HG02938 (cell line): ENCODE results near the gene PFDN4.

Experiments used
- ATAC-seq: cut with Tn5 transposase; IDR thresholded peaks from one replicate; pipeline ENCODE4 v1.9.1; 2021; ENCODE audit warnings: mild to moderate bottlenecking, moderate library complexity; ENCODE audit not compliant: unreplicated experiment

PFDN4 gene, protein sequence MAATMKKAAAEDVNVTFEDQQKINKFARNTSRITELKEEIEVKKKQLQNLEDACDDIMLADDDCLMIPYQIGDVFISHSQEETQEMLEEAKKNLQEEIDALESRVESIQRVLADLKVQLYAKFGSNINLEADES

DNA sequence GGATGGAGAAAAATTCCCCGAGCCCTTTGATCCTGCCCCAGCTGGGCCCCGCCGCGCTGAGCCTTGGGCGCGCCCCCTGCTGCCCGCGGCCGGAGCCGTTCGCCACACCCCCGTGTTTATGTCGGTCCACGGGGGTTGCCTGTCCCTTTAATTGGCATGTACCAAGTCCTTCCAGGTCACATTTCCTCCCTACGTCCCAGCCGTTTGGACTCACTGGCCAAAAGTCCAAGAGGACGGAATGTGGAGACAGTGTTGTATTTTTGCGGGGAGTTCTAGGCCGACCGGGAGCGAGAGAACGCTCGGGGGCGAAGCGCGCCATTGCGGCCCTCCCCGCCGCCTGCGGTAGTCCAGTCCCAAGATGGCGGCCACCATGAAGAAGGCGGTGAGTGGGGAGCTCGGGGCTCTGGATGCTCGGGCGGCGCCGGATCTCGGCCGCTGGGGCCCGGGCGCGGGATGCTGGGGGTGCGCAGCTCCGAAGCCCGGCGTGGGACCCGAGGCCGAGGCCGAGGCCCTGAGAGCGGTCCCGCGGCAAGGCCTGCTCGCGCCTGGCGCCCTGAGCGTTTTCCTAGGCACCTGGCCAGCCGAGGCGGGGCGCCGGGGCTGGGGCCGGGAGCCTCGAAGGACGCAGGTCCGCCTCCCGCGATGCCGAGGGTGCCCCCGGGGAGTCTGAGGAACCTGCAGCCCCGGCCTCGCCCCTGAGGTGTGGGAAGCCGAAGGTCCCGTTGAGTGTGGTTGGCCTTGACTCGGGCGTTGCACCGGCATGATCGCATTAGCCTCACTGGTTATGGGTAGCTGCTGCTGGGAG is at the start of gene PFDN4:
PFDN4 (plus strand) TSS at position 345 of the 805 bp plus-strand sequence; CDS start at position 359, 14 bp downstream.
- ATAC-seq: peak; percentile 94

DNA sequence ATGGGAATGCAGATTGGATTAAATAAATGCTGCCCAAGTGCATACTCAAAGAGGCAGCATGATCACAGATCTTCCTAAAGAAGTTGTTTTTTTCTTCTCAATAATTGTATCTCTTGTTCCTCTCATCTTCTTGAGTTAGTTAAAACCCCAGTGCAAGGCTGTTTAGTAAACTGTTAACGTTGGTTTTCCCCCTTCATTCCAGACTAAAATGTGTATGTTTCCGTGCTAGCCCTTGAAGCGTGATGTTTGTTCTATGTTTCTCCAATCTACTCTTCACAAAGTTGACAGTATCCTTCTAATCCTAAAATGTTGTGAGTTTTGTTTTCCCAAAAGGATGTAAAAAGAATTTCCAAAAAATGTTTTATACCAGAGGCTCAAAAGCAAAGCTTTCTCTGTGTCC is 49.7 kb upstream of the PFDN4 start:
- ATAC-seq: no peak

DNA sequence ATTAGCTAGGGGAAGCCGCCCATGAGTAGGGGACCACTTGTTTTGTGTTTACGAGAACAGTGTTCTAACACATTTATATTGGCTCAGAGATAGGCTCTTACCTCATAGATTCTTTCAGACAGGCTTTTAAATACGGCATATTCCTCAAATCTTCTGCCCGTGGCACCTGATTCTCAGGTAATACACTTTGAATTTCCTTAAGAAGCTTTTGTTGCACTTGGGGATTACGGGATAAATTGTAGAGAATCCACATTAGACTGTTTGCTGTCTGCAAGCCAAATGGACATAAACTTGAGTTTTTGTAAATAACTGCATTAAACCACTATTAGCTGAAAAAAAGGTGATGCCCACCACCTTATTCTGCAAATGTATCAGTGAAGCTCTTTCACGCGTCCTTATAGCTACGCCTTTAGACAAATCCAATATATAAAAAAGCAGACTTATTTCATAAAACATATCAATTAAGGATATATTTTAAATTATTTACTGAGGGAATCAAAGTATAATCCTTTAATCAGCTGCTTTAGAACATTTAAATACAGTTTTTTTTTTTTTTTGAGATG is 49.0 kb upstream of the PFDN4 start:
- ATAC-seq: no peak

DNA sequence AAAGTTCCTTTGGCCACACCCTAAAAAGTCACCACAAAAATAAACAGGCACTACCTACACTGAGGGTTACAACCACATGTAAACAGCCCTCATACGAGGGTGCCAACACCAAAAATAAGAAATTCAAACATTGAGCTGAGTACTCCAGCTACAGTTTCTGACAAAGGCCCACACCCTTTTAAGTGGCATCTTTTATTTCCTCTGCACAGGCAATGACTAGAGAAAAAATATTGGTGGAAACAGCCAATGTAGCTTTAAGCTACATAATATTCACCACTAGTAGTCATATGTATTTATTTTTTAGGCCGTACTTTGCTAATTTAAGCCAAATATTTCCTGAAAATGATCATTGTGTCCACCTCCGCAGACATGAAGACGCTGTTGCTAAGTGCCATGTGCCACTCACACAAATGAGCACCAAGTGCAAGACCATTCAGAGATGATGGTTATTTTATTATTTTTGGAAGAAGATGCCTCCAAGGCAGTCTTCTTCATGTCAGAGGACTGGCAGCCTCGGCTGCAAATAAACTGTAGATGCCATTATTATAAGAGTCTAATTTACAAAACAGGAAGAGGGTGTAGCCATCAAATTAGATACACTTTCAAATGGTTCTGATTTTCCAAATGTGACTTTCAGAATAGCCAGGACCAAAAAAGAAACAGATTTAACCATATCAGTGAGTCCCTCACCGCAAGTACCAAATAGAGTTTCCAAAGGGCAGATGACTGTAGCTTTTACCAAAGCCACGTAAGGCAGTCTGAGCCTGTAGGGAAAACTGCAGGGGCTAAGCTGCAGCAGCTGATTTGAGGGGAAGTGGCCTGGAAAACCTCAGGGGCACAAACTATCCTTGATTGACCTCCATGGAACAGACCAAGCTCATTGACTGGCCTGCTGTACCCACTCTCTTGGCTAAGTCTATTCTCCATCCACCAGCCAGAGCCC is 47.6 kb upstream of the PFDN4 start:
- ATAC-seq: no peak

DNA sequence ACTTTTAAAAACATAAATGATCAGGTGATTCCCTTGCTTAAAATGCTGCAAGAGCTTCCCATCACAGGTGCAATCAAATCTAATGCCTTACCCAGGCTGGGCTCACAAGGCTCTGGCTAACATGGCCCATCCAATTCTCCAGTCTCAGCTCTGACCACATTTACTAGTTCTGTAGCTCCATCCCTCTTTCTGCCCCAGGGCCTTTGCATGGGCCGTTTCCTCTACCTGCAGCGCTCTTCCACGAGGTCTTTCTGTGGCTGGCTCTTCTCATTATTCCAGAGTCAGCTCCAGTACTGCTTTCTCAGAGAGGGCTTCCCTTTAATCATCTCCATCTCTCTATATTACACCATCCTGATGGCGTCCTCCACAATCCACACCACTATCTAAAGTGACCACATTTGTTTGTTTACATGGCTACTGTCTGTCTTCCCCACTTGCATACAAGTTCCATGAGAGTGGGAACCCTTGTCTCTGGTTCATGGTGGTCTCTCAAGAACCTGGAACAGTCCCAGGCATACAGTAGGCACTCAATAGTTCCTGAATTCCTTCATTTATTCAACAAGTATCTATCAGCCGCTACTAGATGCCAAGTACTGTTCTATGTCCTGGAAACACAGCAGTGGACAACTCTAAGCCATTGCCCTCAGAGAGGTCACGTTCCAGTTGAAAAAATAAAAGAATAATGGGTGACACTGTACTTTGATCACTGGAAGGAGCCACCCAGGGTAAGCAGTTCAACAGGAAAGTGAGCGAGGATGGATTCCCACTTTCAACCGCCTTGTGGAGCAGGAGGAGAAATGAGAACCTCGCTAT is 46.7 kb upstream of the PFDN4 start:
- ATAC-seq: no peak

DNA sequence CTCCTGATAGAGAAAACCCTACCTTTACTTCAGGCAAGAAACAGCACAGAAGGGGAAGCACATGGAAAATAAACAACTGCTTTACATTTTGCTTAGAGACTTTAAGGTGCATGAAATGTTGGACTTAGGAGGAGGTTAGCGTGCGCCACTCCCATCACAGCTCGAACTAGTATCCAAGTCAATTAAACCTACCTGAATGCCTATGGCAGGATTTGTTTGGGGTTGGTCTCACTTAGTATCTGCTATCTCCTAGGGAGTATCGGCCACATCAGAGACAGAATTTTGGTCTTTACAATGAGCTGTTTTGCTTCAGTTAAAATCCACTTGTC is 46.1 kb upstream of the PFDN4 start:
- no peak for ATAC-seq

DNA sequence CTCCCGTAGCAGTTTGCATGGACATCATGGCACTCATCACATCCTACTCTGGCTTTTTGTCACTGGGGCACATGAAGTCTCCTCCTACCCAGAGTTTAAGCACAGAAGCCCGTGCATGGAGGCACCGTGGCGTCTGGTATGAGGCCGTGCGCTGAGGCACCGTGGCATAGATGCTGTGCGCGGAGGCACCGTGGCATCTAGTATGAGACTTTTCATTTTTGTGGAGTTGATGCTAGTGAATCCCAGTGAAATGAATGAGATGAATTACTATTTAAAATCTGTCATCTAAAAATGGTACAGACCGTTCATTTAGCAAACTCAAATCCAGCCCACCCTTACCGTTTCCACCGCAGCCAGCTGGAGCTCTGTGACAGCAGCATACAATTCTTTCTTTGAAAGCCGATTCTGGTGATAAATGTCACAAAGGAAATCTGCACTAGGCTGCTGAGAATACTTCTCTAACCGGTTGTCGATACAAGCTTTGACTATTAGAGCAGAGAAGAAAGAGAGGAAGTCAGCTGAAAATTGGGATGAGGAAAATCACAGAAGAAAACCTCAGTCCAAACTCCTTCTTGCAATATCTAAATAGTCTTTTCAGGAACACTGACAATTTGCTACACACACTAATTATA is 45.4 kb upstream of the PFDN4 start:
- no peak for ATAC-seq

DNA sequence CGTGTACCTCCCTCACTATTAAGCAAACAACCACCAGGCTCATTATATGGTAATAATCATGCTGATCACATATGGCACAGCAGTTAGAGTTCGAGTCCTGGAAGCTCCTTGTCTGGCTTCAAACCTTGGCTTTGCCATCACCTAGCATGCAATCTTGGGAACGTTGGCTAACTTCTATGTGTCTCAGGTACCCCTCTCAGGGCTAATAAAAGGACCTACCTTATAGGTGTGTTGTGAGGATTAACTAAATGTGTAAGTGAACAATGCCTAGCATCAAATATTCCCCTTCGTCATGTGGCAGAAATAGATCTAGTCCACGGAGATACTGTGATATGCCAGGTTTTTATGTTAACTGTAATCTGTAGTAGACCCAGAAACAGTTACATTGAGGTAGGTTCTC is 44.5 kb upstream of the PFDN4 start:
- ATAC-seq: no peak

DNA sequence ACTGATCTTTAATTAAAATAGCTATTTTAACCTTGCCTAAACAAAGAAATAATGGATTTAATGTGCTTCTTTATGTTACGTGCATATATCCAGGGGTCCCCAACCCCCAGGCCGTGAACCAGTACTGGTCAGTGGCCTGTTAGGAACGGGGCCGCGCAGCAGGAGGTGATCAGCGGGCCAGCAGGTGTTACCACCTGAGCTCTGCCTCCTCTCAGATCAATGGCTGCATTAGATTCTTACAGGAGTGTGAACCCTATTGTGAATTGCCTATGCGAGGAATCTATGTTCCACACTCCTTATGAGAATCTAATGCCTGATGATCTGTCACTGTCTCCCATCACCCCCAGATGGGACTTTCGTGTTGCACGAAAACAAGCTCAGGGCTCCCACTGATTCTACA is 42.9 kb upstream of the PFDN4 start:
- no peak for ATAC-seq

DNA sequence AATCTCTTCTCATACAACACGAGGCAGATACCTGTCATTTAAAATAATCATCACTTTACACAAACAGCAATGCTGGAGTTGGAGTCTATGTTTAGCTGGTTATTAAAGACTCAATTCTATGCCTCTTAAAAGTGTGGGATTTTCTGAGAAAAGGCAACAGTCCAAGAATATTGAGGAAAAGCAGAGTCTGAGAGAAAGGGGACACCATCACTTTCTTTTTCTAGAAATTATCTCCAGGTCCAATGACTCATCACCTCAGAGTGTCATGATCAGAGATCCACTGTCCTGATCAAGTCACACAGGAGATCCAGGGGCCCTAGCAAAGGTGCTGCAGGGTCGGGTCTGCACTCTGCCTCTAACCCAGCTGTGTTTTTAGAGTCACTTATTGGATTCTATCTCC is 42.1 kb upstream of the PFDN4 start:
- ATAC-seq: no peak

DNA sequence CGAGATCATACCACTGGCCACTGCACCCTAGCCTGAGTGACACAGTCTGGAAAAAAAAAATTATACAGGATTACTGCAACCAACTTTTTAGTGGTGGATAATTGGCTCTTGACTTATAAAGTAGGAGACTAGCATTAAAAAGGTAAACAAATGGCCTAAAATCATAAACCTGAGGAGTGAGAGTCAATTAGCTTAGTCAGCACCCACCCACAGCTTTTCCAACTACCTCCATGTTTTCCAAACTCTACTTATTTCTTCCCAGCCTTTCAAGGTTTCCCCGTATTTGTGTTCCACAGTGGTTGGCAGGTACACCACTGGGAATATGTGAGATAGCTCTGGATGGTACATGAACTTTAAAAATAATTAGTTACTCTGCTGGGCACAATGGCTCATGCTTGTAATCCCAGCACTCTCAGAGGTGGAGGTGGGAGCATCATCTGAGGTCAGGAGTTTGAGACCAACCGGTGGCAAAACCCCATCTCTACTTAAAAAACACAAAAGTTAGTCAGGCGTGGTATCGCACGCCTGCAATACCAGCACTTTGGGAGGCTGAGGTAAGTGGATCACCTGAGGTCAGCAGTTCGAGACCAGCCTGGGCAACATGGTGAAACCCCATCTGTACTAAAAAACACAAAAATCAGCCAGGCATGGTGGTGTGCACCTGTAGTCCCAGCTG is 40.8 kb upstream of the PFDN4 start:
- ATAC-seq: no peak

DNA sequence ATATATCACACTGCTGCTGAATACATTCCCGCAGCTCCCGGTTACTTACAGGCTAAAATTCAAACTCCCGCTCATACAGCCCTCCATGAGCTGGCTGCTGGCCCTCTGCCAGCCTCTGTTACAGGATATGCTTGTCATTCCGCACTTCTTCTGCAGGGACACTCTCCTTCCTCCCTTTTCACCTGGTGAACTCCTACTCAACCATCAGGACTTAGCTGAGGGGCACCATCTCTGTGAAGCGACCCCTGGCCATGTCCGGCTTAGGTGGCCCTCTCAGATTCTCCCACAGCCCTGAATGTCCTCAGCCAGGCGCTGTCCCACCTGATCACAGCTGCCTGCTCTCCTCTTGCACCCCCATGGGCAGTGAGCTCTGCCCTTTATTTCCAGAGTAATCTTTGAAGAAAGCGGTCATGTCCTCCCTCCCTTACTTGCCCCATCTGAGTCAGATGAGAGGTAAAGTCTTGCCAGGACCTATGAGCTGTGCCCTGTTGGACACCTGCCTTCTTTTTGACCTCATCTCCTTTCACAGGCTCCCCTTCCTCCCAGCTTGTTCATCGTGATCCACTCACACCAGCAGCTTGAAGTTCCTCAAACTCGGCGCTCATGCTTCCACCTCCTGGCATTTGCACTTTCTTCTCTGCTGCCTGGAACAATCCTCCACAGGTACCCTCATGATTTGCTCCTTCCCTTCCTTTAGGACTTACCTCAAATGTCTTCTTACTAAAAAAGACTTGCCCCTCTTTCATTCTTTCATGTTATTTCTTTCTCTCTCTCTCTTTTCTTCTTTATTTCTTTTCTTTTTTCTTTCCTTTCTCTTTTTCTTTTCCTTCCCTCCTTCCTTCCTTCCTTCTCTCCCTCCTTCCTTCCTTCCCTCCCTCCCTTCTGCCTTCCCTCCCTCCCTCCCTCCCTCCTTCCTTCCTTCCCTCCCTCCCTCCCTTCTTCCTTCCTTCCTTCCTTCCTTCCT is 39.7 kb upstream of the PFDN4 start:
- no peak for ATAC-seq

DNA sequence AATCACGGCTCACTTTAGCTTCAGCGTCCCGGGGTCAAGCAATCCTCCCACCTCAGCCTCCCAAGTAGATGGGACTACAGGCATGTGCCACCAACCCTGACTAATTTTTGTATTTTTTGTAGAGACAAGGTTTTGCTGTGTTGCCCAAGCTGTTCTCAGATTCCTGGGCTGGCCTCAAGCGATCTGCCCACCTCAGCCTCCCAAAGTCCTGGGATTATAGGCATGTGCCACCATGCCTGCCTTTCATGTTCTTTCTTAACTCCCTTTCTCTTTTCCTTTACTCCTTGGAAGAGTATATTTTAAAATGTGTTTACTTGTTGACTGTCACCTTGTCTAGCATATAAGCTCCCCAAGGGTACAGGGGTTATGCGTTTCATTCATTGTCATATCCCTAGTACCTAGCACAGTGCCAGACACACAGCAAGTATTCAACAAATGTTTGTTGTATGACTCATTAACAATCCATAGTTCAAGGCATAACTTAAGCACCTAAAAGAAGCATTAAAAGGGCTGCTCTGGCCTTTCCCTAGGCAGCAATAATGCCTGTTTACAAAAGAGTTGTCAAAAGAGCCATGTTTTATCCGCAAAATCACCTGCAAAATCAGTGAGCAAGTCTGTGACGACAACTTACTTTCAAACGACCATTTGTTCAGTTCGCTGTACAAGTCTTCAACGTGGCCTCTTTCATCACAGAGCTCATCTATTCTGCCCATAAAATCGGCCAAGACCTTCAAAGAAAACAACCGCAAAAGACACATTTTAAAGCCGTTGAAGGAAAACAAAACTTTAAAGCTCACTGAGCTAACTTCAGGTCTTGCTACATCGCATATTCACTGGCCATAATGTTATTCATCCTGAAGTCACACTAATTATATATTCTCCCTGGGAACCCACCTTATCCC is 38.7 kb upstream of the PFDN4 start:
- ATAC-seq: no peak

DNA sequence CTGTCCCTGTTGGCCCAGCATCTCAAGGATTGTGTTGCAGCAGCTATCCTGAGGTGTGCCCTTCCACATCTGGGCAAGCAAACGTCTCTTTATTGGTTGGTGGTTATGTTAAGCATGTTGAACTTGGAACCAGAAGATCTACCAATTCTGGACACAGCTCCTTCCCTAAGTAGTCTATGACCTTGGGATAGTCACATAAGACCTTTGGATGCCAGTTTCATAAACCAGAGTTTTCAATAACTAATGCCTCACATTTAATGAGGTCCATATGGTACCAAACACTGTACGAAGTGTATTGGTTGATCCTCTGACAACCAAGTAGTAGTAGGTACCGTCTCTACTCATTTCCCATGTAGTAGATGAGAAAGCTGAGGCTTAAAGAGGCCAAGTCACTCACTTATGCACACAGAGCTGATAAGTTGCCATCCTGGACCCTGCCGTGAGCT is 37.8 kb upstream of the PFDN4 start:
- ATAC-seq: no peak

DNA sequence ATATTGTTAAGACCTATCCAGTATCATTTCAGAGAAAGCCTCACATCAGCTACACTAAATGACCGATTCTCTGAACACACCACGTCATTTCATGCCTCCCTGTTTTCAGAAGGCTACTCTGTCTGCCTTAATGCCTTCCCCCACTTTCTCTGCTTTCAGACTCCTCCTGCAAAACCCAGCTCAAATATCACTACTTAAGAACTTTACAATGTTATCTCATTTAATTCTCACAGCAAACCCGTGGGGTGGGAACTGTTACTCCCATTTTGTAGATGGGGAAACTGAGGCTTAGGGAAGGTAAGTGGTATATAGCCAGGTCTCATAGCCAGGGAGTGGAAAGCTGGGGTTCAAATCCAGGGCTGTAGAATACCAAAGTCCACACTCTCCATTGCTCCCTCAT is 36.9 kb upstream of the PFDN4 start:
- no peak for ATAC-seq

DNA sequence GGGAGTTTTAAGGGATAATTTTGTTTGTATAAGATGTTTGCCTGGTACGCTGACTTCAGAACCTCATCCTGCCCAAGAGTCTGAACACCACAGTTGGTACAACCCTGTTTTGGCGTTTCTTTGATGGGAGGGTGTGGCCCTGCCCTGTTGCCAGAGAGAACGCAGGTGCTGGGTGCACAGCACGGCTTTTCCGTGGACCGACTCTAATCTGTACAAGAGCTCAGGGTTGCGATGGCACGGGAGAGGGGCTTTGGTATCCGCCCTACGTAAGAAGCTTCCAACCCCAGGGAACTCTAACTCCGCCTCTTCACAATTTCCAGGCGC is 35.4 kb upstream of the PFDN4 start:
- ATAC-seq: no peak

DNA sequence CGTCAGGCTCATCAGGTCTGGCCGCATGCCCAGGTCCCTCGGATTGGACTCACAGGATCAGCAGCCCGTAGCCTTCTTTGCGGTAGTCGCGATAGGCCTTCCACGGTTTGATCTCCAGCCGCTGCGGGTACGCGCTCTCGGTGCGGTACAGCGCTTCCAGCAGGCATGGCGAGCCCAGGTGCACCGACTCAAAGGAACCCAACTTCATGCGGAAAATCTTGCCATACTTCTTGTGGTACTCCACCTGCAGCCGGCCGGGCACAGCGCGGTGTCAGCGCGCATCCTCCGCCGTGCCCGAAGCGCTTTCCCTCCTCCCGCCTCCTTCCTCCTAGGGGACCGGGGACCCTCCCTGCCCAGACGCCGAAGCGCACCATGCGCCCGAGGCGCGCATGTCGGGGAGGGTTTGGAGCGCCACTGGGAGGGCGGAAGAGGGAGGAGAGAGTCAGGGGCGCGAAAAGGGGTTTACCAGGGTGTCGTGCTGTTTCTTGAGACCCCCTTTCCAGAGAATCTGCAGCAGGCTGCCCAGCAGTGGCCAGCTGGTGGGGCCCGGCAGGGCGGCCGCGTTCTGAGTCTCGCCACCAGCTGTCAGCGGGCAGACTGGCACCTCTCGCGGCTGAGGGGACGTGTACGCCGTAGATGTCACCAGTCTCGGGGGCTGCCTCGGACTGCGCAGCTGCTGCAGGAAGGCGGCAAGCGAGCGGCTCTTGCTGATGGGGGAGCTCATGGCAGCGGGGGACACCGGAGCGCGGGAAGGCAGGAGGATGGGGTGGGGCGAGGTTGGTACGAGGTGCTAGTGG is 34.8 kb upstream of the PFDN4 start:
- no peak for ATAC-seq
